ENCODE results near the gene GPC5. TPM values are rescaled to one million over a fixed set of nuclear protein-coding genes. Genes with fewer than 3 reads are reported as not detected.

Gene GPC5
- total RNA-seq, 1 donor from 2014 or later: 0.07 TPM

- DNase-seq (ENCODE audit: low spot score): no peak
These were observed 861.9 kb downstream of the GPC5 start for GRCh38 chr13:92260363-92260762.

DNA sequence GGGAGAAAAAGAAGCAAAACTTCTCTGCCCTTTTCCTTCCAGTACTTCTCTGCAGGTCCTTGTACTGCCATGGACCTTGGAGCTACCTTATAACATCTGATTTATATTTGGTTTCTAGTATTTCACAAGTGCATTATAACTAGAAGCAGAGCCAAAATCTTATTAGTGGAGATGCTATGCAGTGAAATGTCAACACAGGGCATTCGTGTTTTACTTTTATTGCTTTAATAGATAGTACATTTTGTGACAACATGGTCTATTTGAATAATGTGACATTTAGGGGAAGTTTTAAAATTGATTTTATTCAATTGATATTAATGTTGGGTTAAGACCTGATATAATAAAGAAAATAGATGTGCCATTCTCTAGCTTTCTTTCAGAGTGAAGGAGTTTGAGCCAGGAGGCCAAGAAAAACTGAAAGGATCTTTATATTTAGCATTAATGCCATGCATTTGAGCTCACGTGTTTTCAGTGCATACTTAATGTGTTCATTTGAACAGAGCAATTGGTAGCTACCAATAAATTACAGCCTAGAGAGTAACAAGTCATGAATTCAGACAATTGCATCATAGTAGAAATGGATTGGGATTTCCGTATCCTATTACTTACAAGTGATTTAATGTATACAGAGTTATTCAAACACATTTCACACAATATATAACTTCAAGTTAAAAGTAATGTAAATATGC lies 863.8 kb downstream of the GPC5 start:
- H3K27me3 Mint-ChIP-seq (ENCODE audit: insufficient read depth, low read depth): no peaks in the 10 kb centered on the region
- Histone ChIP-seq H3K27ac (no peak overlapping the region), H3K79me2 (ENCODE audit: low read depth) (no peaks in the 10 kb centered on the region), H3K4me3 (no peak overlapping the region), H2AFZ (replicated peaks) (no peak overlapping the region), H3K36me3 (no peaks in the 10 kb centered on the region), H3K9ac (no peak overlapping the region), H4K20me1 (ENCODE audit: low read depth) (no peaks in the 10 kb centered on the region), H3K4me2 (no peak overlapping the region), H3K27me3 (no peaks in the 10 kb centered on the region), H3K4me1 (no peaks in the 10 kb centered on the region), H3F3A (ENCODE audit: low read depth) (no peaks in the 10 kb centered on the region), H3K9me3 (ENCODE audit: low read depth) (no peaks in the 10 kb centered on the region)
- no peak for DNase-seq (ENCODE audit: low spot score)
- peaks cover 12% of the 10 kb centered on the region for H3K4me1 Mint-ChIP-seq
- H3K36me3 Mint-ChIP-seq: no peaks in the 10 kb centered on the region
- H3K4me3 Mint-ChIP-seq: no peak overlapping the region
- TF ChIP-seq EZH2 (IDR thresholded peaks at IDR 0.05) (no peak), CTCF (IDR thresholded peaks at IDR 0.05) (no peak), EZH2phosphoT487 (IDR thresholded peaks at IDR 0.05) (no peak)
- no peaks in the 10 kb centered on the region for H3K9me3 Mint-ChIP-seq
- no peak overlapping the region for H3K27ac Mint-ChIP-seq

More at GRCh38 chr13:92260363-92260762, 861.9 kb downstream of the GPC5 start:
- peak overlapping the region; percentile 42 for H2AFZ ChIP-seq (replicated peaks)
- no peak for TF ChIP-seq CTCF (IDR thresholded peaks at IDR 0.05)
- no peak for TF ChIP-seq EZH2 (IDR thresholded peaks at IDR 0.05)
- TF ChIP-seq EZH2phosphoT487 (IDR thresholded peaks at IDR 0.05): no peak
- no peak overlapping the region for H3K4me3 ChIP-seq
- H3K36me3 Mint-ChIP-seq: no peaks in the 10 kb centered on the region
- no peaks in the 10 kb centered on the region for H3K9me3 Mint-ChIP-seq
- H3K9ac ChIP-seq: no peak overlapping the region
- no peaks in the 10 kb centered on the region for H4K20me1 ChIP-seq (ENCODE audit: low read depth)
- H3K27me3 Mint-ChIP-seq (ENCODE audit: insufficient read depth, low read depth): no peaks in the 10 kb centered on the region
- H3K27ac ChIP-seq: no peak overlapping the region
- no peaks in the 10 kb centered on the region for H3K36me3 ChIP-seq
- H3K4me2 ChIP-seq: no peak overlapping the region
- H3K27me3 ChIP-seq: no peaks in the 10 kb centered on the region
- H3F3A ChIP-seq (ENCODE audit: low read depth): no peaks in the 10 kb centered on the region
- no peaks in the 10 kb centered on the region for H3K79me2 ChIP-seq (ENCODE audit: low read depth)
- H3K4me1 Mint-ChIP-seq: peaks cover 12% of the 10 kb centered on the region
- H3K27ac Mint-ChIP-seq: no peak overlapping the region
- H3K4me3 Mint-ChIP-seq: no peak overlapping the region
- H3K9me3 ChIP-seq (ENCODE audit: low read depth): no peaks in the 10 kb centered on the region
- no peaks in the 10 kb centered on the region for H3K4me1 ChIP-seq

GRCh38 chr13:92265408-92265807 lies 867.0 kb downstream of the GPC5 start:
- Mint-ChIP-seq H3K36me3 (no peaks in the 10 kb centered on the region), H3K4me1 (peaks cover 1% of the 10 kb centered on the region), H3K4me3 (no peak overlapping the region), H3K27me3 (ENCODE audit: insufficient read depth, low read depth) (no peaks in the 10 kb centered on the region), H3K9me3 (no peaks in the 10 kb centered on the region), H3K27ac (no peak overlapping the region)
- no peaks in the 10 kb centered on the region for H3K27me3 ChIP-seq
- no peaks in the 10 kb centered on the region for H3K36me3 ChIP-seq
- TF ChIP-seq CTCF (IDR thresholded peaks at IDR 0.05): no peak
- no peak for TF ChIP-seq EZH2 (IDR thresholded peaks at IDR 0.05)
- TF ChIP-seq EZH2phosphoT487 (IDR thresholded peaks at IDR 0.05): no peak
- no peaks in the 10 kb centered on the region for H3F3A ChIP-seq (ENCODE audit: low read depth)
- H2AFZ ChIP-seq (replicated peaks): no peak overlapping the region
- no peaks in the 10 kb centered on the region for H3K9me3 ChIP-seq (ENCODE audit: low read depth)
- H3K4me3 ChIP-seq: no peak overlapping the region
- no peak overlapping the region for H3K9ac ChIP-seq
- H3K79me2 ChIP-seq (ENCODE audit: low read depth): no peaks in the 10 kb centered on the region
- no peak for DNase-seq (ENCODE audit: low spot score)
- H3K4me2 ChIP-seq: no peak overlapping the region
- H3K4me1 ChIP-seq: no peaks in the 10 kb centered on the region
- H4K20me1 ChIP-seq (ENCODE audit: low read depth): no peaks in the 10 kb centered on the region
- no peak overlapping the region for H3K27ac ChIP-seq
